ENCODE results near the gene ZNF616.

- TF ChIP-seq CTCF (IDR thresholded peaks at IDR 0.05) (no peak), POLR2A (IDR thresholded peaks at IDR 0.05) (no peak)
Measured at GRCh38 chr19:52115526-52116053, 24.1 kb downstream of the ZNF616 start.

All from body of pancreas (tissue), 4 donors.